Natural killer cell treated with Interleukin-12 subunit alpha and Interleukin-12 subunit beta and Interleukin-15 and Interleukin-18, amount 100 ng/mL, for 72 hours (primary cell): Measurements from ENCODE around the gene CEP104. TPM values are rescaled to one million over a fixed set of nuclear protein-coding genes. Genes with fewer than 3 reads are reported as not detected.
"Not testable (repeated sequence)": the region's sequence is repeated elsewhere in the genome, so short reads cannot be mapped to it uniquely, and the experiment has no call there.

Source experiments
- ATAC-seq, 2 donors: fragments of 150-1000 bp; cut with Tn5 transposase in 1 of 2; sonication (Bioruptor Pico), chemical (Tn5 transposase) in 1 of 2; 2 replicates each; pipeline ENCODE4 v1.10.0; 2021
- DNase-seq: peaks from one replicate; pipeline ENCODE4 v3.0.0; 2022; ENCODE audit warnings: low spot score
- H3K27ac Mint-ChIP-seq, 2 donors: 1 replicate in 1 of 2; 2 replicates in 1 of 2; pipeline ENCODE4 v1.8.0; 2022; ENCODE audit warnings: mixed read lengths in 2 of 2, mild to moderate bottlenecking in 1 of 2, moderate library complexity in 1 of 2
- H3K27me3 Mint-ChIP-seq, 2 donors: 1 replicate in 1 of 2; 2 replicates in 1 of 2; pipeline ENCODE4 v1.8.0; 2022; ENCODE audit warnings: mixed read lengths in 2 of 2
- H3K36me3 Mint-ChIP-seq: one replicate; pipeline ENCODE4 v1.8.0; 2022; ENCODE audit warnings: mixed read lengths
- H3K4me1 Mint-ChIP-seq, 2 donors: 1 replicate in 1 of 2; 2 replicates in 1 of 2; pipeline ENCODE4 v1.8.0; 2022; ENCODE audit warnings: low read depth in 2 of 2, mixed read lengths in 2 of 2, mild to moderate bottlenecking in 1 of 2
- H3K4me3 Mint-ChIP-seq: one replicate; pipeline ENCODE4 v1.8.0; 2022; ENCODE audit warnings: mixed read lengths
- H3K9me3 Mint-ChIP-seq: 2 replicates; pipeline ENCODE4 v1.8.0; 2022; ENCODE audit warnings: mixed read lengths
- total RNA-seq, 2 donors: library from RNA; stranded (reverse); gene quantifications; one replicate each; pipeline ENCODE4 v1.2.3, GENCODE V29; 2022

Gene CEP104
- total RNA-seq, 2 donors from 2014 or later = 46.6 to 59.4 TPM

DNA sequence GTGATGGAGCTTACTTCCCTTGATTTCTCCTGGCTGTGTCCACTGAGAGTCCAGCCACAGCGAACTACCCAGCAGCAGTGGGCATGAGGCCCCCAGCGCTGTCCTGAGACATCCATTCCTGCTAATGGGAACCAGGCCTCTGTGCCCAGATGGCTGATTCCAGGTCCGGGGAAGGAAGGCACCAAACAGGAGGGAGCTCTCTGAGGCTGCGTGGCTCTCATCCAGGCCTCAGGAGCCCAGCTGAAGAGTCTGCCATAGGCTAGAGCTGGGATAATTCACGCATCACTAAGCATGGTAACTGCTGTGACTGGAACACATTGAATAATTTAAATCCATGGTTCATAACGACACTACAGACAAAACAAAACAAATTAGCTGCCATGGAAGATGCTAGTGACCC is 36.0 kb downstream of the CEP104 start:
- Mint-ChIP-seq H3K36me3 (peaks cover 16% of the 10 kb centered on the region), H3K4me1 (peaks cover 0 to 5% of the 10 kb centered on the region in 2 donors), H3K27ac (no peak overlapping the region), H3K27me3 (no peaks in the 10 kb centered on the region), H3K9me3 (no peaks in the 10 kb centered on the region), H3K4me3 (no peak overlapping the region)
- ATAC-seq (no peak), DNase-seq (no peak)

- Mint-ChIP-seq H3K4me3 (no peak overlapping the region), H3K27me3 (no peaks in the 10 kb centered on the region), H3K4me1 (peaks cover 0 to 5% of the 10 kb centered on the region in 2 donors), H3K9me3 (no peaks in the 10 kb centered on the region), H3K36me3 (peaks cover 16% of the 10 kb centered on the region), H3K27ac (no peak overlapping the region)
- no peak for ATAC-seq
- no peak for DNase-seq
These were observed 36.7 kb downstream of the CEP104 start for GRCh38 chr1:3820316-3820715.

DNA sequence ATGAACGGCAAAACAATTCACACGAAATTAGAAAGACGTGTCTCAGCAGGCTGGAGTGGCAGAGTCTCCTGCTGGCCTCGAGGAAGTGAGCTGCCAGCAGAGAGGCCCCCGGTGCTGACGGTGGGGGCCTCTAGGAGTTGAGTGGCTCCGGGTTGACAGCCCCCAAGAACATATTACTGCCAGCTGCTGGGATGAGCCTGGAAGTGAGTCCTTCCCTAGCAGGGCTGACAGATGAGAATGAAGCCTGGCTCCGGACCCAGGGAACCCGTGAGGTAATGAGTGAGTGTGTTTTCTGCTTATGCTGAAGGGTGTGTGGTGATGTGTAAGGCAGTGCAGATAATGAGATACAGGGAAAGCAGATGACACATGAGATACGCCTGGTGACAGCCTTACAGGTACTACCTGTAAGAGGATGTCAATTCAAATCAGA is 37.2 kb downstream of the CEP104 start:
- DNase-seq (no peak), ATAC-seq (no peak)
- no peaks in the 10 kb centered on the region for H3K9me3 Mint-ChIP-seq
- no peaks in the 10 kb centered on the region for H3K27me3 Mint-ChIP-seq
- peaks cover 0 to 5% of the 10 kb centered on the region in 2 donors for H3K4me1 Mint-ChIP-seq
- H3K4me3 Mint-ChIP-seq = no peak overlapping the region
- peaks cover 16% of the 10 kb centered on the region for H3K36me3 Mint-ChIP-seq
- H3K27ac Mint-ChIP-seq = no peak overlapping the region

DNA sequence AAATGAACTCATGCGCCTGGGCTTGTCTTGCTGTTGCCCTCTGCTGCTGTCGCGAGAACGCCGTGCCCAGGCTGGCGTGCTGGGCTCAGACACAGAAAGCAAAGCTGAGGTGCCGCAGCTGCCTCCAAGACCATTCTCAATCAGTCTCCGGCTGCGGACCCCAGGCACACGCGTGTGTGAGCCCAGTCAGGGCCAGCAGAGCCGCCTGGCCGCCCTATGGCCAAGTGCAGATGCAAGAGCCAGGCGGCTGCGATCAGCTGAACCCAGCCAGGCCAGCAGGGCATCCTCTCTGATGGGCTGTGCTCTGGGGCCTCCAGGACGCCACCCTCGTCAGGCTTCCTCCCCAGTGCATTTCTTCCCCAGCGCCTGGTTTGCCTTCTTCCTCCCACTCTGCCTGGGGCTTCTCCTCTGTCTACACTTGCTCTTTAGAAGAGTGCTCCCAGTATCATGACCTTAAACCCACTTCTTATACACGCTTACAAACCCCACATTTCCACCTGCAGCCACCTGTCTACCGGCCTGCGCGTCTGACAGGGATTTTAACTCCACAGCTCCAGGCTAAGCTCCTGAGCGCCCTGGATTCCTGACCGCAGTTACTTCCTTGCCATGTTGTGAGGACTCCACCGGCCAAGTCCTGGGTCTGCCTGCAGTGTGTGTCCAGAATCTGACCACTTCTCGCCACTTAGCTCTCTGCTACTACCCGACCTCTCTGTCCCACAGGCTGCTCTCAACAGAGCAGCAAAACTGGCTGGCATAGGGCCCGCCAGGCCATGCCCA is 39.0 kb downstream of the CEP104 start:
- no peaks in the 10 kb centered on the region for H3K27me3 Mint-ChIP-seq
- H3K9me3 Mint-ChIP-seq = no peaks in the 10 kb centered on the region
- H3K4me1 Mint-ChIP-seq = peaks cover 0 to 5% of the 10 kb centered on the region in 2 donors
- H3K4me3 Mint-ChIP-seq = no peak overlapping the region
- peak overlapping the region in 1 of 2 donors; percentile 60 for H3K27ac Mint-ChIP-seq
- DNase-seq = no peak
- ATAC-seq = no peak
- H3K36me3 Mint-ChIP-seq = peaks cover 12% of the 10 kb centered on the region

DNA sequence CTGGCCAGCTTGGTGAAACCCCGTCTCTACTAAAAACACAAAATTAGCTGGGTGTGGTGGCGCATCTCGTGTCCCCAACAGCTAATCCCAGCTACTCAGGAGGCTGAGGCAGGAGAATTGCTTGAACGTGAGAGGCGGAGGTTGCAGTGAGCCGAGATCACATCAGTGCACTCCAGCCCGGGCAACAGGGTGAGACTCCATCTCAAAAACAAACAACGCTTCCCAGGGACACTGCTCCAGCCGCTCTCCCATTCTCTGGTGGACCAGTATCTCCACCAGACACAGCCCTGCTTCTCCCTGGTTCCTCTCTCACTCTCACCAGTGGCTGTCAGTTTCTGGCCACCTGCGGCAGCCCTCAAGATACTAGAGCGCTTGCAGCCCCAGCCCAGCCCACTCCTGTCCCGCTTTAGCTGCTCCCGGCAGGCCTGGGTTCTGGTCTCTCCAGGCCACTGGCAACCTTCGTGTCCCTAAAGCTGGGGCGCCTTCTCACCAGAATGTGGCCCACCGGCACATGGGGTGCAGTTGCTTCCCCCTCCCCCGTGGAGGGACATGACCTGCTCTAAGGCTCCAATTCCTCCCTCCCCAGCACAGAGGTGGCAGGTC is 39.8 kb downstream of the CEP104 start:
- no peaks in the 10 kb centered on the region for H3K9me3 Mint-ChIP-seq
- ATAC-seq = no peak
- no peak for DNase-seq
- peaks cover 0 to 5% of the 10 kb centered on the region in 2 donors for H3K4me1 Mint-ChIP-seq
- H3K4me3 Mint-ChIP-seq = no peak overlapping the region
- H3K27ac Mint-ChIP-seq = no peak overlapping the region
- H3K27me3 Mint-ChIP-seq = no peaks in the 10 kb centered on the region
- H3K36me3 Mint-ChIP-seq = peaks cover 12% of the 10 kb centered on the region

DNA sequence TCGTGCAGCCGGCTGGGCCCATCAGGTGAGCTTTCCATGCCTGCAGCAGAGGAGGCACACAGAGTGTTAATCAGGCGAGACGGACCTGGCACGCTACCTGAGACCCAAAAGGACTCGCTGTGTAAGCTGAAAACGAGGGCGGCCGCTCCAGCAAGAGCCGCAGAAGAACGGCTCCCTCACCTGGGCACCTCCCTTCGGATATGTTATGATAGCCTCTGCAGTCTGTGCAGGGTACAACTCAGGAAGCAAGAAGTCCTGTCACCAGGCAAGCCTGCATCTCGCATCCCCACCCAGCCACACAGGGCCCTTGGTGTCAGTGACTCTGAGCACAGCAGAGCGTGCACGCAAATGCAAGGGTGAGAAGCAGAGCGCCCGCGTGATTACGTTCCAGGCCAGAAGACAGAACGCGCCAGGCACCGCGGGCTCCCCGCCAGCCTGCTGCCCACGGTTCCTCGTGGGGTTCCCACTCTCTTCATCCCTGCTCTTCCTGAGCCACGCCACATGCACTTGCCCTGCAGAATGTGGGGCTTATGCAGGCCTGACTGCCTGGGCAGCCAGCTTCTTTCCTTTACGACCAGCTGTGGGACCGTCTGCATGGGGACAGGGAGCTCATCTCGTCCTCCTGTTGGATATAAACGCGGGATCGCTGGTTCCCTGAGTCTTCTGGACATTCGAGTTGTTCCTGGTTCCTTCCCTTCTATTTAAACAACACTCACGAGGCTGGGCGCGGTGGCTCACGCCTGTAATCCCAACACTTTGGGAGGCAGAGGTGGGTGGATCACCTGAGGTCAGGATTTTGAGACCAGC is 40.5 kb downstream of the CEP104 start:
- Mint-ChIP-seq H3K9me3 (no peaks in the 10 kb centered on the region), H3K4me1 (peaks cover 2 to 5% of the 10 kb centered on the region in 2 donors), H3K4me3 (no peak overlapping the region), H3K27me3 (no peaks in the 10 kb centered on the region), H3K36me3 (peaks cover 12% of the 10 kb centered on the region), H3K27ac (no peak overlapping the region)
- ATAC-seq (no peak), DNase-seq (no peak)

DNA sequence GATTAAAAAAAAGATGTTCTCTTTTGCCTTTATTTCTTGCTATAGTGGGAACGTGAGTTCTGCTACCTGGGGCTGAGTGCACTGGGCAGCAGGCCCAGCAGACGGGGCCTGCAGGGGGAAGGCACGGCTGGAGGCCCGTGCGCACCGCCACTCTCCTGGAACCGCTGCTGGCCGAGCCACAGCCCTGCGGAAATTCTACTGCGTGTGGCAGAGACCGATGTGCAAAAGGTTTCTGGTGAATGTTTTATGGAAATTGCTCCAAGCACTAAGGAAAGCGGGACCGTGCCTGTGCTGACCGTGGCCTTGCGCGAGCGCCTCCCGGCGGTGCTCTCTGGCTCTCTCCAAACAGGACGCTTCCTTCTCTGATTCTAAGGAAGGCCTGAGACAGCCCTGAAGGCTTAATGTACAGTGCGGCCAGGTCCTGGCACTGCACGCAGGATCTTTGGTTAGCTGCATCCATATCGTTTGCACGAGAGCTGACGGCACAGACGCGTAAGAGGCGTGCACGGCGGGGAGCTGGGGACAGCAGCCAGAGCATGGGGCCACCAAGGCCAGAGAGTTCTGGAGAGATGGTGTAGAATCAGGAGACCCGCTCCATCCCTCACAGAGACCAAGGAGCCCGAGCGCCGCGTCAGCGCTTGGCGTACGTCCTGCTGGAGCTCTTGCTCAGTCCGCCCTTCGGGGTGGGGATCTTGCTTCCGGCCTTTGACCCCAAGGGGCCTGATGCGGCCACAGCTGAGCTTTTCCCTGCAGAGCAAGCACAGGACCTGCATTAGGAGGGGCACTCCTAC is 42.0 kb downstream of the CEP104 start:
- Mint-ChIP-seq H3K4me3 (no peak overlapping the region), H3K27ac (no peak overlapping the region), H3K27me3 (no peaks in the 10 kb centered on the region), H3K36me3 (peaks cover 8% of the 10 kb centered on the region), H3K9me3 (no peaks in the 10 kb centered on the region), H3K4me1 (peaks cover 8 to 9% of the 10 kb centered on the region in 2 donors)
- DNase-seq (no peak), ATAC-seq (no peak)

DNA sequence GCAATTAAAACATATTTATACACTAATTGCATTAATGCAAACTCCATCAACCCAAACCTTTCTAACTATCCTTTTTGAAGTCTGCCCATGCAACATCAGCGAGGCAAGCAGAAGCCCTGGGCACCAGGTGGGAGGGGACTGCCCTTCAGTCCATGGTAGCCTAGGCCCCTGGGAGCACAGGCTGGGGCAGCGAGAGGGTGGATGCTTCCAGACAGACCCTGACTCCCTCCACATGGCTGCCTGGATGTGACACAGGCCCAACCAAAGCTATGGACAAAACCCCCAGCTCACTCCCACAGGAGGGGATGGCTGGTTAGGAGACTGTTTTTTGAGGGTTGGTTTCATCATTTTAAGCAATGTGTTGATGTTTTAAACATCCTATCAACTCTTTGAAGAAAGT is 42.9 kb downstream of the CEP104 start:
- no peaks in the 10 kb centered on the region for H3K9me3 Mint-ChIP-seq
- no peaks in the 10 kb centered on the region for H3K27me3 Mint-ChIP-seq
- DNase-seq = no peak
- peaks cover 12 to 13% of the 10 kb centered on the region in 2 donors for H3K4me1 Mint-ChIP-seq
- no peak overlapping the region for H3K27ac Mint-ChIP-seq
- no peak overlapping the region for H3K4me3 Mint-ChIP-seq
- ATAC-seq = no peak
- H3K36me3 Mint-ChIP-seq = no peaks in the 10 kb centered on the region

DNA sequence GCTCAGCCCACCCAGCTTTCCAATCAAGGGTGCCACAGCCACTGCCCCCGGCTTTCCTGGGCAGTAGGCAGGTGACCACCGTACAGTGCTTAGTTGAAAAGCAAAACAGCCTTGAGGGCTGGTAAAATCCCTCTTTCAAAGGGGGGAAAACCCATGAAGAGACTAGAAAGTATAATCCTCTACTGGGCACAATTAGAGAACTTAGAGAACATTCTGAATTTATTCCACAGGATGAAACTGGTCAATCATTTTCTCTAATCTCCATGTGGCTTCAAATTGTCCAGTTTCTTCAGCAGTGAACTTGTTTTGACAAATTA is 45.5 kb downstream of the CEP104 start:
- Mint-ChIP-seq H3K4me1 (peaks cover 7 to 13% of the 10 kb centered on the region in 2 donors), H3K36me3 (no peaks in the 10 kb centered on the region), H3K27me3 (peaks cover 0 to 3% of the 10 kb centered on the region in 2 donors), H3K27ac (no peak overlapping the region), H3K9me3 (no peaks in the 10 kb centered on the region), H3K4me3 (no peak overlapping the region)
- DNase-seq = no peak
- no peak for ATAC-seq

DNA sequence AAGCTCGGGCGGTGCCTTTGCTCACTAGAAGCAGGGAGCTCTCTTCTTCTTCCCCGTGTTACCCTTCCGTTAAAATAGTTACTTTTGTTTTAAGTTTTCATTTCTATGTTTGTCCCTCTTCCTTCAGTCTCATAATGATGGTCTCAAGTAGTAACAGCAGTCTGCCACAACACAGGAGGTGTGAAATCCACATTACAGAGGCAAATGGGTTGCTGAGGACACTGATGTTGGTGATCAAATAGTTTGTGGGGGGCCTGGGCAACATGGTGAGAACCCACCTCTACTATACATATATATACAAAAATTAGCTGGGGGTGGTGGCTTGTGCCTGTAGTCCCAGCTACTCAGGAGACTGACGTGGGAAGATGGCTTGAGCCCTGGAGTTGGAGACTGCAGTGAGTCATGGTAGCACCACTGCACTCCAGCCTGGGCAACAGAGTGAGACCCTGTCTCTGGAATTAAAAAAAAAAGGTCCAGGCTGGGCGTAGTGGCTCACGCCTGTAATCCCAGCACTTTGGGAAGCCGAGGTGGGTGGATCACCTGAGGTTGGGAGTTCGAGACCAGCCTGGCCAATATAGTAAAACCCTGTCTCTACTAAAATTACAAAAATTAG is 46.8 kb downstream of the CEP104 start:
- H3K27me3 Mint-ChIP-seq, H3K9me3 Mint-ChIP-seq, DNase-seq, H3K36me3 Mint-ChIP-seq: not testable (repeated sequence)
- H3K4me3 Mint-ChIP-seq = peak overlapping the region; percentile 66
- peaks cover 7 to 13% of the 10 kb centered on the region in 2 donors for H3K4me1 Mint-ChIP-seq
- peak; percentile 61 to 86 for ATAC-seq
- H3K27ac Mint-ChIP-seq = peak overlapping the region in 1 of 2 donors; percentile 11

DNA sequence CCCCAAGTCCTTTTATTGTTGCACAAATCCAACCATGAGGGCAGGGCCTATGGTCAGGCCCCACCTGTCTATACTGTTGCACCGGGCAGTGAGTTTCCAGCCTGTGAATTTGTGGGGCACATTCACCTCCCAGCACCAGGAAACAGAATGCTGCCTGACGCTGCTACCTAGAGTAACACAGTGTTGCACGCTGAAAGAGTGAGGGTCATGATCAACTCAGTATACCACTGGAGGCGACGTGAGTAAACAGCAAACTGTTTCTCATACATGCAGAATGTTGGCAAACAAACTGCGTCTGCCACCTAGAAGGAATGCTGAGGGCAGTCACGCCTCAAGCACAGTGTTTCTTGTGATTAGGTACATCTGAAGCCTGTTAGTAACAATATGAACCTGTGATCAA is 47.3 kb downstream of the CEP104 start:
- H3K36me3 Mint-ChIP-seq = no peaks in the 10 kb centered on the region
- H3K4me3 Mint-ChIP-seq = peak overlapping the region; percentile 66
- H3K9me3 Mint-ChIP-seq = no peaks in the 10 kb centered on the region
- H3K4me1 Mint-ChIP-seq = peaks cover 7 to 13% of the 10 kb centered on the region in 2 donors
- peak overlapping the region in 1 of 2 donors; percentile 11 for H3K27ac Mint-ChIP-seq
- peaks cover 7 to 16% of the 10 kb centered on the region in 2 donors for H3K27me3 Mint-ChIP-seq
- DNase-seq = no peak
- no peak for ATAC-seq

DNA sequence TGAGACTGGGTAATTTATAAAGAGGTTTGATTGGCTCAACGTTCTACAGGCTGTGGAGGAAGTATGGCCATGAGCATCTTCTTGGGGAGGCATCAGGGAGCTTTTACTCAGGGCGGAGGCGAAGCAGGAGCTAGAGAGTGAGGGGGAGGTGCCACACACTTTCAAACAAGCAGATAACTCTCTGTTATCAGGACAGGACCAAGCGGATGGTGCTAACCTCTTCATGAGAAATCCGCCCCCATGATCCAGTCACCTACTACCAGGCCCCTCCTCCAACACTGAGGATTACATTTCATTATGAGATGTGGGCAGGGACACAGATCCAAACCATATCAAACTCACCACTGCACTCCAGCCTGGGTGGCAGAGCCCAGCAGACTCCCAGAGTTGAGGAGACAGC is 49.2 kb downstream of the CEP104 start:
- Mint-ChIP-seq H3K27me3 (peaks cover 16 to 26% of the 10 kb centered on the region in 2 donors), H3K27ac (no peak overlapping the region), H3K36me3 (no peaks in the 10 kb centered on the region), H3K9me3 (no peaks in the 10 kb centered on the region), H3K4me3 (no peak overlapping the region), H3K4me1 (peaks cover 7 to 13% of the 10 kb centered on the region in 2 donors)
- ATAC-seq (no peak), DNase-seq (no peak)

DNA sequence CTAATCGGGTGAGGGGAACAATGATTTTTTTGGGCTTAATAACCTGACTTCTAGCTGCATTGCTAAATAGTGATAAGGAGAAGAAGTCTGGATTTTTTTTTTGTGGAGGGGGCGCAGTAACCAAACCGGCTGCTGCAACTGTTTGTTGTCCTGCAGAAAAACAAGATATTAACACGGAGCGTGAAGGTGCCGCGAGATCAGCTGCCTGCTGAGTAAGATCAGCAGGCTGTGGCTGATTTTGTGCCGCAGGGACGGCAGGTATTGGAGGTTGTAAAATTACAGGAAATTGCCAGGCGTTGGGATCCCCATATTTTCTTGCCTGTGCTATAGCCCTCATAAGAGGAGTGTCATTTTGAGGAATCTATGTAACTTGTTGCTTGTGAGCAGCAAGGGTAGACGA is 52.0 kb downstream of the CEP104 start:
- peaks cover 22 to 33% of the 10 kb centered on the region in 2 donors for H3K27me3 Mint-ChIP-seq
- no peaks in the 10 kb centered on the region for H3K9me3 Mint-ChIP-seq
- DNase-seq (no peak), ATAC-seq (no peak)
- H3K27ac Mint-ChIP-seq = no peak overlapping the region
- peaks cover 7 to 10% of the 10 kb centered on the region in 2 donors for H3K4me1 Mint-ChIP-seq
- no peak overlapping the region for H3K4me3 Mint-ChIP-seq
- H3K36me3 Mint-ChIP-seq = no peaks in the 10 kb centered on the region
